GM18867 (cell line): Measurements from ENCODE around the gene RC3H1.
A peak's percentile ranks its signal among the peaks of the same experiment; 100 is the strongest.
"Not testable (repeated sequence)": the region's sequence is repeated elsewhere in the genome, so short reads cannot be mapped to it uniquely, and the experiment has no call there.

Experiments used
- ATAC-seq: cut with Tn5 transposase; IDR thresholded peaks from one replicate; pipeline ENCODE4 v1.9.1; 2021; ENCODE audit warnings: mild to moderate bottlenecking, moderate library complexity; ENCODE audit not compliant: unreplicated experiment

RC3H1 gene, protein sequence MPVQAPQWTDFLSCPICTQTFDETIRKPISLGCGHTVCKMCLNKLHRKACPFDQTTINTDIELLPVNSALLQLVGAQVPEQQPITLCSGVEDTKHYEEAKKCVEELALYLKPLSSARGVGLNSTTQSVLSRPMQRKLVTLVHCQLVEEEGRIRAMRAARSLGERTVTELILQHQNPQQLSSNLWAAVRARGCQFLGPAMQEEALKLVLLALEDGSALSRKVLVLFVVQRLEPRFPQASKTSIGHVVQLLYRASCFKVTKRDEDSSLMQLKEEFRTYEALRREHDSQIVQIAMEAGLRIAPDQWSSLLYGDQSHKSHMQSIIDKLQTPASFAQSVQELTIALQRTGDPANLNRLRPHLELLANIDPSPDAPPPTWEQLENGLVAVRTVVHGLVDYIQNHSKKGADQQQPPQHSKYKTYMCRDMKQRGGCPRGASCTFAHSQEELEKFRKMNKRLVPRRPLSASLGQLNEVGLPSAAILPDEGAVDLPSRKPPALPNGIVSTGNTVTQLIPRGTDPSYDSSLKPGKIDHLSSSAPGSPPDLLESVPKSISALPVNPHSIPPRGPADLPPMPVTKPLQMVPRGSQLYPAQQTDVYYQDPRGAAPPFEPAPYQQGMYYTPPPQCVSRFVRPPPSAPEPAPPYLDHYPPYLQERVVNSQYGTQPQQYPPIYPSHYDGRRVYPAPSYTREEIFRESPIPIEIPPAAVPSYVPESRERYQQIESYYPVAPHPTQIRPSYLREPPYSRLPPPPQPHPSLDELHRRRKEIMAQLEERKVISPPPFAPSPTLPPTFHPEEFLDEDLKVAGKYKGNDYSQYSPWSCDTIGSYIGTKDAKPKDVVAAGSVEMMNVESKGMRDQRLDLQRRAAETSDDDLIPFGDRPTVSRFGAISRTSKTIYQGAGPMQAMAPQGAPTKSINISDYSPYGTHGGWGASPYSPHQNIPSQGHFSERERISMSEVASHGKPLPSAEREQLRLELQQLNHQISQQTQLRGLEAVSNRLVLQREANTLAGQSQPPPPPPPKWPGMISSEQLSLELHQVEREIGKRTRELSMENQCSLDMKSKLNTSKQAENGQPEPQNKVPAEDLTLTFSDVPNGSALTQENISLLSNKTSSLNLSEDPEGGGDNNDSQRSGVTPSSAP

GRCh38 chr1:174022080-174022975 is at the start of gene RC3H1:
Gene RC3H1, minus strand, starts transcription at chr1:174022357. Its CDS starts 29,372 bp downstream, at chr1:173992985.
- peak; percentile 87 for ATAC-seq

DNA sequence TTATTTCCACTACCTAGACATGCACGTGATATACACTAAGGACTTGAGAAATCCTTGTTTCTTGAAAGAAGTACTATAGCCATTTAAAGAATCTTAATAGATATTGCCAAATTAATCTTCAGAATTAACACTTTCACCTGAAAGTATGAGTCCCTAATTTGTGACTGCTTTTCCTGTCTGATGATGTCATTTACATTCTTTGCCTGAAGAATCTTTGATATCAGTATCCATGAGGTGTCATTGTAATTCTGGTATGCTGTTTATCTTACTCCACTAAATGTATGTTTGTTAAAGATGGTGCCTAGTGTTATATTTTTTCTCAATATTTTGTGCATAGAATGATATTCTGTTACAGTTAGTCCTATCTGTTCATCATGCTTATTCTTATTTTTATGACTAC is 48.5 kb upstream of the RC3H1 start:
- no peak for ATAC-seq

DNA sequence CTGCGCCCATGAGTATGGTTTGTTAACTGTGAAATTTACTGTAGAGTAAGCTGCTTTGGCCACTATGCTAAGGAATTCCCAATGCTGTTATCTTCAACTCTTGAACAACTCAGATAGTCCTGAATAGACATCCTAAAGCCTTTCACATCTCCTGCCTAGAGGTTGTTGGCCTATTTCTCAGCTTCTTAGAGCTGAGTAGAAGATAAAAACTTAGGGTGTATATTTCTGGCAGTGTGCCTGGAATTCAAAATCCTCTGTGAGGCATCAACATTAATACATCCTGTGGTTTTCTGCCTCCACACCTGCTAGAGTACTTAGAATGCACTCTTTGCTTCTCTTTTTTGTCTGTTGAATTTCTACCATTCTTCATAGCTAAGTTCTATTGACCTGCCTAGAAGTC is 45.8 kb upstream of the RC3H1 start:
- no peak for ATAC-seq

DNA sequence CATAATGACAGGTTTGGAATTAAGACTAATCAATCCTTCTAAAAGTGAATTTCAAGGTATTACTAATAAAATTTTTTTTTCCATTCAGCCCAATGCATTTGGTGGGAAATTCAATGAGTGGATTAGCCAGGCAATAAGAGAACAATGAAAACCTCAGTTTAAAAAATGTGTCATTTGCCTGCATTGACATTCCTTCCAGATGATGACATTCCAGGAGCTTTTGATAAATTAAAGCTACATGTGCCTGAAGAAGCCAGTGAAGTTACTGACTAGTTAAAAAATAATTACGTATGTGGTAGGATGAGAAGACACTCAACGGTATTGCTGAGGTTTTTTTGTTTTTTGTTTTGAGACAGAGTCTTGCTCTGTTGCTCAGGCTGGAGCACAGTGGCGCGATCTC is 37.9 kb upstream of the RC3H1 start:
- ATAC-seq, result no peak

GRCh38 chr1:174058624-174059023 is 36.5 kb upstream of the RC3H1 start:
- ATAC-seq, result no peak

DNA sequence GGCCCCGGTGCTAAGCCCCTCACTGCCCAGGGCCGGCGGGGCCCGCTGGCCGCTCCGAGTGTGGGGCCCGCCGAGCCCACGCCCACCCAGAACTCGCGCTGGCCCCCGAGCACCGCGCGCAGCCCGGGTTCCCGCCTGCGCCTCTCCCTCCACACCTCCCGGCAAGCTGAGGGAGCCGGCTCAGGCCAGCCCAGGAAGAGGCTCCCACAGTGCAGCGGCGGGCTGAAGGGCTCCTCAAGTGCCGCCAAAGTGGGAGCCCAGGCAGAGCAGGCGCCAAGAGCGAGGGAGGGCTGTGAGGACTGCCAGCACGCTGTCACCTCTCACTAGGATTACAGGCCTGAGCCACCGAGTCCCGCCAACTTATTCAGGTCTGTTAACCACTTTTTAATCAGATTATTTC is 34.5 kb upstream of the RC3H1 start:
- ATAC-seq, result not testable (repeated sequence)

- ATAC-seq, result not testable (repeated sequence)
Observed at GRCh38 chr1:174055797-174056196, 33.6 kb upstream of the RC3H1 start.

DNA sequence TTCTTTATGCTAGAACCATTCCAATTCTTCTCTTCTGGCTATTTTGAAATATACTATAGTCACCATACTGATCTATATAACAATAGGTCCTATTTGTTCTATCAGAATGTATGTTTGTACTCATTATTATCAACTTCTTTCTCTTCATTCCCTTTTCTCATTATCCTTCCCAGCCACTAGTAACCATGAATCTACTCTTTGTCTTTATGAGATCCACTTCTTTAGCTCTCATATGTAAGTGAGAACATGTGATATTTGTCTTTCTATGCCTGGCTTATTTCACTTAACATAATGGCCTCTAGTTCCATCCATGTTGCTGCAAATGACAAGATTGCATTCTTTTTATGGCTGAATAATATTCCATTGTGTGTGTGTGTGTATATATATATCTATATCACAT is 31.7 kb upstream of the RC3H1 start:
- no peak for ATAC-seq

- no peak for ATAC-seq
Observed at GRCh38 chr1:174052621-174053020, 30.5 kb upstream of the RC3H1 start.

DNA sequence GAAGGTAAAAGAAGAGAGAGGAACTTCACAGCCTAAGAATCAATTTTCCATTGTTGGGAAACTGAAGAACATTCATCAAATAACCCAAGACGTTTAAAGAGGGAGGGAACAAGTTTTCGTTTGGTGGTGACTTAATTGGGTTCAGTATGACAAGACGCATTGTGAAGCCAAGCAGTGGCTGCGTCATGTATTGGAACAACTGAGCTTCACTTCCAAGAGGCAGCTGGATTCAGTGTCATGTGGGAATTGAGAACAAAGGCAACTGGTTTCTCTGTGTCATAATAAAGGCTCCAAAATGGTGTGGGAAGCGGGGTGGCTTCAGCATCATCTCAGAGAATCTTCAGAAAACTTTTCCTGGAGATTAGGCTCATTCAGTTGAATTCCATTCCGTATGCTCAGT is 29.8 kb upstream of the RC3H1 start:
- no peak for ATAC-seq

DNA sequence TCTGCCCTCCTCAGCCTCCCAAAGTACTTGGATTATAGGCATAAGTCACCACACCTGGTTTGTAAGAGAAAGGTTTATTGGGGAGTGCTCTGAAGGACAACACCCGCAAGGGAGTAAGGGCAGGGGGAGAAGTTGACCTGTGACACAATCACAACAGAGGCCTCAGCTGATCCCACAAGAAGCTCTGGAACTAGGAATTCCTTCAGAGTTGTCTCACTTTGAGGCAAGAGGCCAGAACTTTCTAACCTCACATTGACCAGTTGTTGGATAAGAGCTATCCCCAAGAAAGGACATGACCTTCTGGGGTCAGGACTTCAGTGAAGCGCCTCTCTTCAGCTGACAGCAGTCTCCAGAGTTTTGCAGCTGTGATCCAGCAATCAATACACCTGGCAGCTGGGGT is 27.4 kb upstream of the RC3H1 start:
- no peak for ATAC-seq

DNA sequence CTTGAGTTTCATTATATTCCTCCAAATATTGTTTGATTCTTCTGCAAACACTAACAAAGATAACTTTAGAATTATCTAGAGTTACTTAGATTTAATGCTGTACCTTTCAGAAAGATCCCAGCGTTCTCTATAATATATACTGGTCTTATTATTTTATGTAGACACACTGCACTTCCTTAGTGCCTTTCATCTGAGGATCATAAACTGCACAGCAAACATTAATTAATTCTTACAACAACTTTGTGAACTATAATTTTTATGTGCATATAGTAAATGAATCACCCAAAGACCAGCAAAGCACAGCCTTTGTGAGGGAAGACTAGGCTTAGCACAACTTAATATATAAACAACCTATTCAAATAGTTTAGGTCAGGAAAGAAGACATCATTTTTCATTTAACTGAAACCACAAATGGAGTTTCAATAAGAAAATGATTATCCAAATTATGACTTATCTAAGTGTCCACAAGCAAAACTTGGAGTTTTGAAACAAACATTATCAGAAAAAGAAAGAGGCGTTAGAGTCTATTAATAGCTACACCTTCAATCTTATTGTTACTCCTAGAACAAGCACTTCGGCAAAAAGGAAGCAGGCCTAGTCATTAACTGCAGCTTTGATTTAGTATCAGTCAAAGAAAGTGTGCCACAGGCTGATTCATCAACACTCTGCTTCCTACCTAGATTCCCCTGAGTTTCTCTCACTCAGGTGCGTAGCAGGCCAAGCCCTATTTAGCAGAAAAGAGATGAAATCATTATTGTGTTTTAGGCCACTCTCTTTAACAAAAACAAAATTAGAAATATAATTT is 22.5 kb upstream of the RC3H1 start:
- ATAC-seq, result no peak

DNA sequence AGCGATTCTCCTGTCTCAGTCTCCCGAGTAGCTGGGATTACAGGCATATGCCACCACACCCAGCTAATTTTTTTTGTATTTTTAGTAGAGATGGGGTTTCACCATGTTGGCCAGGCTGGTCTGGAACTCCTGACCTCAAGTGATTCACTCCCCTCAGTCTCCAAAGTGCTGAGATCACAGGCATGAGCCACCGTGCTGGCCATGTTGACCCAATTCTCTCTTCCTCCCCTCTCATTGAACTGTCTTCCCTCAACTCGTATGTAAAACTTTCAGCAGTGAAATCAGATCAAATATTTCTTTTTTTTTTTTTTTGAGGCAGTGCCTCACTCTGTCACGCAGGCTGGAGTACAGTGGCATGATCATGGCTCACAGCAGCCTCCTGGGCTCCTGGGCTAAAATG is 20.4 kb upstream of the RC3H1 start:
- ATAC-seq, result not testable (repeated sequence)

DNA sequence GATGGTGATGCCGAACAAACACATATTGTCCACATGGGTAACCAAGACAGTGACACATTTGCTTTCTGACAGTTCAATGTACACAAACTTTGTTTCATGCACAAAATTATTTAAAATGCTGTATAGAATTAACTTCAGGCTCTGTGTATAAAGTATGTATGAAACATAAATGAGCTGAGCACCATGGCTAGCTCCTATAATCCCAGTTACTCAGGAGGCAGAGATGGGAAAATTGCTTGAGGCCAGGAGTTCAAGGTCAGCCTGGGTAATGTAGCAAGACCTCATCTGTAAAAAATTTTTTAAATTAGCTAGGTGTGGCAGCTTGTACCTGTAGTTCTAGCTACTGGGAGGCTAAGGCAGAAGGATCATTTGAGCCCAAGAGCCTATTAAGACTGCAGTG is 19.2 kb upstream of the RC3H1 start:
- ATAC-seq, result no peak

DNA sequence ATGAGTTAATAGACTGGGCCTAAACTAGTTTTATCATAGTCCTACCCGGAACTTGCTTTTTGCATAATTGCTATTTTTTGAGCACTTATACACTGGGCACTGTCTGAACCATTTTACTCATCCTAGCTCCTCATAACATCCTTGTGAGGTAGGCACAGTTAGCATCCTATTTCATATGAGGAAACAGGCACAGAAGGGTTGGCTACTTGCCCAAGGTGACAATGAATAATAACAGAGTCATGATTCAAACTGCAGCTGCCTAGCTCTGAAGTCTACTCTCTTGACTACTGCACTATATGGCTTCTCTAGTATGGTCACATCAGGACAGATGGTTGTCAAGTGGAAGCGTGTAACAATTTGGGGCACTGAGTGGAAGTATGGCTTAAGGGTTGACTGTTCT is 18.2 kb upstream of the RC3H1 start:
- no peak for ATAC-seq

DNA sequence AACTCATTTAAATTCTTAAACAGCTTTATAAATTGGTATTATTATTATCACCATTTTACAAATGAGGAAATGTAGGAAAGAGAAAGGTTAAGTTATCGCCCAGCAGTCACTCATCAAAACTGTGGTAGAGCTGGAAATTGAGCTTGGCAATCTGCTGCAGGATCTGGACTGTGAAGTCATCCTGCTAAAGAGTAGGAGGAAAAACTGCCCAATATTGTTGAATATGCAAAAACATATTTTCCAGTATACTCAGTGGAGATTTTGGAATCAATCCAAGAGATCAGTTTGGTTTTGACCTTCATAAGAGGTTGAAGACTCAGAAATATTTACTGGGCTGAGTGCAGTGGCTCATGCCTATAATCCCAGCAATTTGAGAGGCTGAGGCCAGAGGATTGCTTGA is 16.9 kb upstream of the RC3H1 start:
- ATAC-seq, result no peak

DNA sequence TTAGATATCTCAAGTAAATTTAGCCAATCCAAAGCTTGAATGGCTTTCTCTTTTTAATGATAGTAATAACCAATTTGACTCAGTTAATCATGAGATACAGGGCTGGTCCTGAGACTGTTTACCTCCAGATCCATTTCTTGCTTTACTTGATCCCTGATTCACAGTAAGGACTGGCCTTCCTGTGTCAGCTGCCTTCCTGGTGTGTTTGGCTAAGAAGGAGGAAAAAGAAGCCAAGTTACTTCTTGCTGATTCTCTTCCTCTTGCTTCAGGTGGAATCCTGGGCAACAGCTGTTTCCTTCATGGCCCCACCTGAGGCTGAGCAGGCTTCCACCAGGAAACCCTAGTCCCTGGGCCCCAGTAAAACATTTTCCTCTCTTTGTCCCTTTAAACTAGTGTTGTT is 14.6 kb upstream of the RC3H1 start:
- ATAC-seq, result no peak

- ATAC-seq, result no peak
Observed at GRCh38 chr1:174036204-174036603, 14.0 kb upstream of the RC3H1 start.

DNA sequence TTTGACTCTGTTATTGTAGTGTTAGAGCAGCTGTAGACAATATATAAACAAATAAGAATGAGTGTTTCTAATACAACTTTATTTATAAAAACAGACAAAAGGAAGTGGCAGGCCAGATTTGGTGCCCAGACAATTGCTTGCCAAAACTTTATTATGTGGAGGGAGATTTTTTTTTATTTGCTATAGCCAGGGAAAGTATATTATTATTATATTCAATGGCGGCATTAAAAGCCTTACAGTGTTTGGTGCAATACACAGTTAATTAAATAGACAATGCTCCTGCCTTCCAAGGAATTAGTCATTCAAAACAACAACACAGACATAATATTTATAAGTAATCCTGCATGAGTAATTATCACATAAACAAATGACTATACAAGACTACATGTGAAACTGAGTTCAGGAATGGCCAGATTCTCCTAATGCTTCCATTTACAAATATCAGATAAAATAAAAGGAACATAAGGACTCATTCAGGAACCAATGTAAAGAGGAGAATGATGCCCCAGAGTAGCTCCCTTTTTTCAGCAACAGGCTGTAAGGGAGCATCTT is 10.6 kb upstream of the RC3H1 start:
- no peak for ATAC-seq
